HEK293 (cell line): ENCODE measurements around the gene KANSL1.

Experiments used
- HOXA7 ChIP-seq: sonication (generic); formaldehyde crosslinking; IDR thresholded peaks from 2 replicates; pipeline ENCODE4 v1.8.1; 2022; ENCODE audit warnings: missing genetic modification reagents, borderline replicate concordance
- IKZF3 ChIP-seq: fragments of 450-650 bp; IDR thresholded peaks from 2 replicates; pipeline ENCODE4 v1.5.0; 2018; ENCODE audit warnings: missing biosample characterization, mild to moderate bottlenecking, missing genetic modification characterization, moderate library complexity
- PRDM1 ChIP-seq: fragments of 450-650 bp; formaldehyde crosslinking; IDR thresholded peaks from 2 replicates; pipeline ENCODE4; 2016; ENCODE audit warnings: missing biosample characterization, missing genetic modification characterization
- REPIN1 ChIP-seq: fragments of 450-650 bp; formaldehyde crosslinking; IDR thresholded peaks from 2 replicates; pipeline ENCODE4 v1.5.1; 2017; ENCODE audit warnings: missing biosample characterization, missing genetic modification characterization, low read depth
- SP2 ChIP-seq: fragments of 450-650 bp; formaldehyde crosslinking; IDR thresholded peaks from 2 replicates; pipeline ENCODE4 v1.5.1; 2016; ENCODE audit warnings: missing biosample characterization, missing genetic modification characterization
- WT1 ChIP-seq: fragments of 450-650 bp; formaldehyde crosslinking; IDR thresholded peaks from 2 replicates; pipeline ENCODE4 v1.5.1; 2016; ENCODE audit warnings: missing biosample characterization, missing genetic modification characterization
- ZBTB17 ChIP-seq: fragments of 450-650 bp; formaldehyde crosslinking; IDR thresholded peaks from 2 replicates; pipeline ENCODE4 v1.5.1; 2016; ENCODE audit warnings: missing biosample characterization, missing genetic modification characterization
- ZBTB20 ChIP-seq: fragments of 450-650 bp; formaldehyde crosslinking; IDR thresholded peaks from 2 replicates; pipeline ENCODE4 v1.5.1; 2016; ENCODE audit warnings: missing biosample characterization, missing genetic modification characterization
- ZFP41 ChIP-seq: fragments of 450-650 bp; formaldehyde crosslinking; IDR thresholded peaks from 2 replicates; pipeline ENCODE4 v1.5.1; 2016; ENCODE audit warnings: missing biosample characterization, missing genetic modification characterization, borderline replicate concordance
- ZNF112 ChIP-seq: fragments of 450-650 bp; formaldehyde crosslinking; IDR thresholded peaks from 2 replicates; pipeline ENCODE4 v1.5.0; 2017; ENCODE audit warnings: missing biosample characterization, missing genetic modification characterization
- ZNF132 ChIP-seq: fragments of 450-650 bp; formaldehyde crosslinking; IDR thresholded peaks from 2 replicates; pipeline ENCODE4 v1.5.1; 2017; ENCODE audit warnings: missing biosample characterization, missing genetic modification characterization, borderline replicate concordance
- ZNF140 ChIP-seq: fragments of 450-650 bp; formaldehyde crosslinking; IDR thresholded peaks from 2 replicates; pipeline ENCODE4 v1.5.1; 2016; ENCODE audit warnings: missing biosample characterization, missing genetic modification characterization
- ZNF223 ChIP-seq: fragments of 450-650 bp; formaldehyde crosslinking; IDR thresholded peaks from 2 replicates; pipeline ENCODE4 v1.5.1; 2016; ENCODE audit warnings: missing biosample characterization, missing genetic modification characterization
- ZNF354C ChIP-seq: fragments of 450-650 bp; formaldehyde crosslinking; IDR thresholded peaks from 2 replicates; pipeline ENCODE4 v1.5.1; 2016; ENCODE audit warnings: missing biosample characterization, missing genetic modification characterization, low read depth, borderline replicate concordance
- ZNF48 ChIP-seq: fragments of 450-650 bp; formaldehyde crosslinking; IDR thresholded peaks from 2 replicates; pipeline ENCODE4 v1.5.1; 2016; ENCODE audit warnings: missing biosample characterization, missing genetic modification characterization
- ZNF610 ChIP-seq: fragments of 450-650 bp; formaldehyde crosslinking; IDR thresholded peaks from 2 replicates; pipeline ENCODE4 v1.5.1; 2016; ENCODE audit warnings: missing biosample characterization, missing genetic modification characterization, borderline replicate concordance
- ZNF629 ChIP-seq: fragments of 450-650 bp; formaldehyde crosslinking; IDR thresholded peaks from 2 replicates; pipeline ENCODE4 v1.5.1; 2017; ENCODE audit warnings: missing biosample characterization, missing genetic modification characterization
- ZXDB ChIP-seq: fragments of 450-650 bp; formaldehyde crosslinking; IDR thresholded peaks from 2 replicates; pipeline ENCODE4 v1.5.1; 2016; ENCODE audit warnings: missing biosample characterization, missing genetic modification characterization
- TF ChIP-seq, protein P1 (sequence below): fragments of 450-650 bp; formaldehyde crosslinking; IDR thresholded peaks from 2 replicates; pipeline ENCODE4 v1.5.1; 2016; ENCODE audit warnings: missing biosample characterization, missing genetic modification characterization
- TF ChIP-seq, protein P2 (sequence below): fragments of 450-650 bp; formaldehyde crosslinking; IDR thresholded peaks from 2 replicates; pipeline ENCODE4 v1.5.1; 2016; ENCODE audit warnings: missing biosample characterization, missing genetic modification characterization
- TF ChIP-seq, protein P3 (sequence below): fragments of 450-650 bp; formaldehyde crosslinking; IDR thresholded peaks from 2 replicates; pipeline ENCODE4 v1.5.1; 2016; ENCODE audit warnings: missing biosample characterization, missing genetic modification characterization, low read depth
- TF ChIP-seq, protein P4 (sequence below): fragments of 450-650 bp; formaldehyde crosslinking; IDR thresholded peaks from 2 replicates; pipeline ENCODE4; 2016; ENCODE audit warnings: missing biosample characterization, missing genetic modification characterization
- TF ChIP-seq, protein P5 (sequence below): fragments of 450-650 bp; formaldehyde crosslinking; IDR thresholded peaks from 2 replicates; pipeline ENCODE4 v1.5.1; 2016; ENCODE audit warnings: missing biosample characterization, missing genetic modification characterization, borderline replicate concordance
- TF ChIP-seq, protein P6 (sequence below): fragments of 450-650 bp; formaldehyde crosslinking; IDR thresholded peaks from 2 replicates; pipeline ENCODE4 v1.5.1; 2017; ENCODE audit warnings: missing biosample characterization, missing genetic modification characterization
- TF ChIP-seq, protein P7 (sequence below): fragments of 450-650 bp; formaldehyde crosslinking; IDR thresholded peaks from 2 replicates; pipeline ENCODE4 v1.5.1; 2016; ENCODE audit warnings: missing biosample characterization, missing genetic modification characterization

KANSL1 gene

DNA sequence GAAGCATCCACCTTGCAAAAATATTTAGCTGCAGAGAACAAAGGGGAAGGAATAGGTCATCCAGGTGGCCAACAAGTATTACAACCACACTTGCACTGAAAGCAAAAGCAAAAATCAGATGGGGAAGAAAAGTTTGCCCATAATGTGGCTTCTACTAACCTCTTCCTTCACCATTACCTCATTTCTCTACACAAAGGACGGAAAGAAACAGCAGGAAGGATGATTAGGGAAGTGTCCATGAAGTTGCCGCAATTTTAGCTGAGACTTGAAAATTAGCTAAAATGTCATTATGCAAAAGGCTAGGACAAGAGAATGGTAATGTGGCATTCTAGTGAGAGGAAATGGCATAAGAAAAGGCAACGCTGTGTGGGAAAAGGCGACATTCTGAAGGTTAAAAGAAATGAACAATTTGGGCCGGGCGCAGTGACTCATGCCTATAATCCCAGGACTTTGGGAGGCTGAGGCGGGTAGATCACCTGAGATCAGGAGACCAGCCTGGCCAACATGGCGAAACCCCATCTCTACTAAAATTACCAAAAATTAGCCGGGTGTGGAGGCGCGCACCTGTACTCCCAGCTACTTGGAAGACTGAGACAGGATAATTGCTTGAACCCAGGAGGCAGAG is 13.7 kb downstream of the KANSL1 start (continued):
- TF ChIP-seq ZNF48 (tag by site-specific recombination) (no peak), ZNF140 (tag by site-specific recombination) (no peak), IKZF3 (peak; percentile 54; the same call in 1 of the 2 replicates), SP2 (tag by site-specific recombination) (no peak), ZFP41 (no peak), ZBTB20 (tag by site-specific recombination) (no peak), WT1 (tag by site-specific recombination) (no peak), ZBTB17 (no peak), ZNF610 (tag by site-specific recombination) (no peak), ZNF629 (0 out of 2 replicates have a peak, but pooled peaks have one; percentile 8), HOXA7 (CRISPR knock-in tag) (no peak), ZNF223 (tag by site-specific recombination) (no peak), PRDM1 (tag by site-specific recombination) (peak; percentile 96), ZNF354C (tag by site-specific recombination) (no peak), ZNF112 (tag by site-specific recombination) (no peak), ZXDB (tag by site-specific recombination) (0 out of 2 replicates have a peak, but pooled peaks have one; percentile 12), REPIN1 (tag by site-specific recombination) (no peak), ZNF132 (tag by site-specific recombination) (no peak)
- TF ChIP-seq, protein P1, sequence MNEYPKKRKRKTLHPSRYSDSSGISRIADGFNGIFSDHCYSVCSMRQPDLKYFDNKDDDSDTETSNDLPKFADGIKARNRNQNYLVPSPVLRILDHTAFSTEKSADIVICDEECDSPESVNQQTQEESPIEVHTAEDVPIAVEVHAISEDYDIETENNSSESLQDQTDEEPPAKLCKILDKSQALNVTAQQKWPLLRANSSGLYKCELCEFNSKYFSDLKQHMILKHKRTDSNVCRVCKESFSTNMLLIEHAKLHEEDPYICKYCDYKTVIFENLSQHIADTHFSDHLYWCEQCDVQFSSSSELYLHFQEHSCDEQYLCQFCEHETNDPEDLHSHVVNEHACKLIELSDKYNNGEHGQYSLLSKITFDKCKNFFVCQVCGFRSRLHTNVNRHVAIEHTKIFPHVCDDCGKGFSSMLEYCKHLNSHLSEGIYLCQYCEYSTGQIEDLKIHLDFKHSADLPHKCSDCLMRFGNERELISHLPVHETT (tag by site-specific recombination) = 0 out of 2 replicates have a peak, but pooled peaks have one; percentile 20
- TF ChIP-seq, protein P2, sequence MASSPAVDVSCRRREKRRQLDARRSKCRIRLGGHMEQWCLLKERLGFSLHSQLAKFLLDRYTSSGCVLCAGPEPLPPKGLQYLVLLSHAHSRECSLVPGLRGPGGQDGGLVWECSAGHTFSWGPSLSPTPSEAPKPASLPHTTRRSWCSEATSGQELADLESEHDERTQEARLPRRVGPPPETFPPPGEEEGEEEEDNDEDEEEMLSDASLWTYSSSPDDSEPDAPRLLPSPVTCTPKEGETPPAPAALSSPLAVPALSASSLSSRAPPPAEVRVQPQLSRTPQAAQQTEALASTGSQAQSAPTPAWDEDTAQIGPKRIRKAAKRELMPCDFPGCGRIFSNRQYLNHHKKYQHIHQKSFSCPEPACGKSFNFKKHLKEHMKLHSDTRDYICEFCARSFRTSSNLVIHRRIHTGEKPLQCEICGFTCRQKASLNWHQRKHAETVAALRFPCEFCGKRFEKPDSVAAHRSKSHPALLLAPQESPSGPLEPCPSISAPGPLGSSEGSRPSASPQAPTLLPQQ (tag by site-specific recombination) = no peak
- TF ChIP-seq, protein P3, sequence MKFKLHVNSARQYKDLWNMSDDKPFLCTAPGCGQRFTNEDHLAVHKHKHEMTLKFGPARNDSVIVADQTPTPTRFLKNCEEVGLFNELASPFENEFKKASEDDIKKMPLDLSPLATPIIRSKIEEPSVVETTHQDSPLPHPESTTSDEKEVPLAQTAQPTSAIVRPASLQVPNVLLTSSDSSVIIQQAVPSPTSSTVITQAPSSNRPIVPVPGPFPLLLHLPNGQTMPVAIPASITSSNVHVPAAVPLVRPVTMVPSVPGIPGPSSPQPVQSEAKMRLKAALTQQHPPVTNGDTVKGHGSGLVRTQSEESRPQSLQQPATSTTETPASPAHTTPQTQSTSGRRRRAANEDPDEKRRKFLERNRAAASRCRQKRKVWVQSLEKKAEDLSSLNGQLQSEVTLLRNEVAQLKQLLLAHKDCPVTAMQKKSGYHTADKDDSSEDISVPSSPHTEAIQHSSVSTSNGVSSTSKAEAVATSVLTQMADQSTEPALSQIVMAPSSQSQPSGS (tag by site-specific recombination) = peak; percentile 60; the same call in 1 of the 2 replicates
- TF ChIP-seq, protein P4, sequence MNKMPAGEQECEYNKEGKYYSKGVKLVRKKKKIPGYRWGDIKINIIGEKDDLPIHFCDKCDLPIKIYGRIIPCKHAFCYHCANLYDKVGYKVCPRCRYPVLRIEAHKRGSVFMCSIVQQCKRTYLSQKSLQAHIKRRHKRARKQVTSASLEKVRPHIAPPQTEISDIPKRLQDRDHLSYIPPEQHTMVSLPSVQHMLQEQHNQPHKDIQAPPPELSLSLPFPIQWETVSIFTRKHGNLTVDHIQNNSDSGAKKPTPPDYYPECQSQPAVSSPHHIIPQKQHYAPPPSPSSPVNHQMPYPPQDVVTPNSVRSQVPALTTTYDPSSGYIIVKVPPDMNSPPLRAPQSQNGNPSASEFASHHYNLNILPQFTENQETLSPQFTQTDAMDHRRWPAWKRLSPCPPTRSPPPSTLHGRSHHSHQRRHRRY = no peak
- TF ChIP-seq, protein P5, sequence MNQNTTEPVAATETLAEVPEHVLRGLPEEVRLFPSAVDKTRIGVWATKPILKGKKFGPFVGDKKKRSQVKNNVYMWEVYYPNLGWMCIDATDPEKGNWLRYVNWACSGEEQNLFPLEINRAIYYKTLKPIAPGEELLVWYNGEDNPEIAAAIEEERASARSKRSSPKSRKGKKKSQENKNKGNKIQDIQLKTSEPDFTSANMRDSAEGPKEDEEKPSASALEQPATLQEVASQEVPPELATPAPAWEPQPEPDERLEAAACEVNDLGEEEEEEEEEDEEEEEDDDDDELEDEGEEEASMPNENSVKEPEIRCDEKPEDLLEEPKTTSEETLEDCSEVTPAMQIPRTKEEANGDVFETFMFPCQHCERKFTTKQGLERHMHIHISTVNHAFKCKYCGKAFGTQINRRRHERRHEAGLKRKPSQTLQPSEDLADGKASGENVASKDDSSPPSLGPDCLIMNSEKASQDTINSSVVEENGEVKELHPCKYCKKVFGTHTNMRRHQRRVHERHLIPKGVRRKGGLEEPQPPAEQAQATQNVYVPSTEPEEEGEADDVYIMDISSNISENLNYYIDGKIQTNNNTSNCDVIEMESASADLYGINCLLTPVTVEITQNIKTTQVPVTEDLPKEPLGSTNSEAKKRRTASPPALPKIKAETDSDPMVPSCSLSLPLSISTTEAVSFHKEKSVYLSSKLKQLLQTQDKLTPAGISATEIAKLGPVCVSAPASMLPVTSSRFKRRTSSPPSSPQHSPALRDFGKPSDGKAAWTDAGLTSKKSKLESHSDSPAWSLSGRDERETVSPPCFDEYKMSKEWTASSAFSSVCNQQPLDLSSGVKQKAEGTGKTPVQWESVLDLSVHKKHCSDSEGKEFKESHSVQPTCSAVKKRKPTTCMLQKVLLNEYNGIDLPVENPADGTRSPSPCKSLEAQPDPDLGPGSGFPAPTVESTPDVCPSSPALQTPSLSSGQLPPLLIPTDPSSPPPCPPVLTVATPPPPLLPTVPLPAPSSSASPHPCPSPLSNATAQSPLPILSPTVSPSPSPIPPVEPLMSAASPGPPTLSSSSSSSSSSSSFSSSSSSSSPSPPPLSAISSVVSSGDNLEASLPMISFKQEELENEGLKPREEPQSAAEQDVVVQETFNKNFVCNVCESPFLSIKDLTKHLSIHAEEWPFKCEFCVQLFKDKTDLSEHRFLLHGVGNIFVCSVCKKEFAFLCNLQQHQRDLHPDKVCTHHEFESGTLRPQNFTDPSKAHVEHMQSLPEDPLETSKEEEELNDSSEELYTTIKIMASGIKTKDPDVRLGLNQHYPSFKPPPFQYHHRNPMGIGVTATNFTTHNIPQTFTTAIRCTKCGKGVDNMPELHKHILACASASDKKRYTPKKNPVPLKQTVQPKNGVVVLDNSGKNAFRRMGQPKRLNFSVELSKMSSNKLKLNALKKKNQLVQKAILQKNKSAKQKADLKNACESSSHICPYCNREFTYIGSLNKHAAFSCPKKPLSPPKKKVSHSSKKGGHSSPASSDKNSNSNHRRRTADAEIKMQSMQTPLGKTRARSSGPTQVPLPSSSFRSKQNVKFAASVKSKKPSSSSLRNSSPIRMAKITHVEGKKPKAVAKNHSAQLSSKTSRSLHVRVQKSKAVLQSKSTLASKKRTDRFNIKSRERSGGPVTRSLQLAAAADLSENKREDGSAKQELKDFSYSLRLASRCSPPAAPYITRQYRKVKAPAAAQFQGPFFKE = no peak
- TF ChIP-seq, protein P6, sequence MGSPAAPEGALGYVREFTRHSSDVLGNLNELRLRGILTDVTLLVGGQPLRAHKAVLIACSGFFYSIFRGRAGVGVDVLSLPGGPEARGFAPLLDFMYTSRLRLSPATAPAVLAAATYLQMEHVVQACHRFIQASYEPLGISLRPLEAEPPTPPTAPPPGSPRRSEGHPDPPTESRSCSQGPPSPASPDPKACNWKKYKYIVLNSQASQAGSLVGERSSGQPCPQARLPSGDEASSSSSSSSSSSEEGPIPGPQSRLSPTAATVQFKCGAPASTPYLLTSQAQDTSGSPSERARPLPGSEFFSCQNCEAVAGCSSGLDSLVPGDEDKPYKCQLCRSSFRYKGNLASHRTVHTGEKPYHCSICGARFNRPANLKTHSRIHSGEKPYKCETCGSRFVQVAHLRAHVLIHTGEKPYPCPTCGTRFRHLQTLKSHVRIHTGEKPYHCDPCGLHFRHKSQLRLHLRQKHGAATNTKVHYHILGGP (tag by site-specific recombination) = no peak
- TF ChIP-seq, protein P7, sequence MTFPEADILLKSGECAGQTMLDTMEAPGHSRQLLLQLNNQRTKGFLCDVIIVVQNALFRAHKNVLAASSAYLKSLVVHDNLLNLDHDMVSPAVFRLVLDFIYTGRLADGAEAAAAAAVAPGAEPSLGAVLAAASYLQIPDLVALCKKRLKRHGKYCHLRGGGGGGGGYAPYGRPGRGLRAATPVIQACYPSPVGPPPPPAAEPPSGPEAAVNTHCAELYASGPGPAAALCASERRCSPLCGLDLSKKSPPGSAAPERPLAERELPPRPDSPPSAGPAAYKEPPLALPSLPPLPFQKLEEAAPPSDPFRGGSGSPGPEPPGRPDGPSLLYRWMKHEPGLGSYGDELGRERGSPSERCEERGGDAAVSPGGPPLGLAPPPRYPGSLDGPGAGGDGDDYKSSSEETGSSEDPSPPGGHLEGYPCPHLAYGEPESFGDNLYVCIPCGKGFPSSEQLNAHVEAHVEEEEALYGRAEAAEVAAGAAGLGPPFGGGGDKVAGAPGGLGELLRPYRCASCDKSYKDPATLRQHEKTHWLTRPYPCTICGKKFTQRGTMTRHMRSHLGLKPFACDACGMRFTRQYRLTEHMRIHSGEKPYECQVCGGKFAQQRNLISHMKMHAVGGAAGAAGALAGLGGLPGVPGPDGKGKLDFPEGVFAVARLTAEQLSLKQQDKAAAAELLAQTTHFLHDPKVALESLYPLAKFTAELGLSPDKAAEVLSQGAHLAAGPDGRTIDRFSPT (tag by site-specific recombination) = peak; percentile 52; the same call in 1 of the 2 replicates
